MV-4-11 (cell line): ENCODE results near the gene SETDB2.

Source experiments
- DNase-seq: peaks from one replicate; lab custom pipeline; 2025; lab: John Stamatoyannopoulos, UW

Gene SETDB2

DNA sequence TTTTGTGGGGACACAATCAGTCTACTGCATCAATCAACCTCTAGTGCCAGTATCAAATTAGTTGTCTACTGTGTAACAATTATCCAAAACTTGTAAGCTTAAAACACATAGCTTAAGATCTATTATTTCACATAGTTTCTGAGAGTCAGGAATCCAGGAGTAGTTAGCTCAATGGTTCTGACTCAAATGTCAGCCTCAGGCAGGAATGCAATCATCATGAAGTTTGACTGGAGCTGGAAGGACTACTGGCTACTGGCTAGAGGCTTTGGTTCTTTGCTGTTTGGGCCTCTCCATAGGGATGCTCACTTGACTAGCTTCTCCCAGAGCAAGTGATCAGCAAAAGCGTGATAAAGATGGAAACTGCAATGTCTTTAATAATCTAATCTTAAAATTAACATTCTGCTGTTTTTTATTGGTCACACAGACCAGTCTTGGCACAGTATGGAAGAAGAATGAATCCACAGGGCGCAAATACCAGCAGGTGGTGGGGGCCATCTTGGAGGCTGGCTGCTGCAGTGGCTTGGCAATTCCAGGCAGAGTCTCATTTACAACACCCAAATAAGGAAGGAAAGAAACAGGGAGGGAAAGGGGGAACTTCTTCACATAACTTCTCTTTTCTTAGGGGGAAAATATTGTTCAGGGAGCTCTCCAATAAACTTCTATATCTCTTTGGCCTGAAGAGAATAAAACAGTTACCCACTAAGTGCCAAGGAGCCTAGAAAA, 15.9 kb upstream of the SETDB2 start:
- peak; percentile 66 for DNase-seq

DNA sequence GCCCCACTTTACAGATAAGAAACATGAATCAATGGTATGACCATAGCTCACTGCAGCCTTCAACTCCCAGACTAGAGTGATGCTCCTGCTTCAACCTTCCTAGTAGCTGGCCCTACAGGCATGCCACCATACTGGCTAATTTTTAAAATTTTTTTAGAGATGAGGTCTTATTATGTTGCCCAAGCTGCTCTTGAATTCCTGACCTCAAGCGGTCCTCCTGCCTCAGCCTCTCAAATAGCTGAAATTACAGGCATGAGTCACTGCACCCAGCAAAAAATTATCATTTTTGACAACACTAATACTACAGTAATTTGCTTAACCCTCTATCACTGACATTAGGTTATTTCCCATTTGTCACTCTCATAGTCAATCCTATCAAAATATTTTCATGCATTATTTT, 15.0 kb upstream of the SETDB2 start:
- DNase-seq, result no peak

DNA sequence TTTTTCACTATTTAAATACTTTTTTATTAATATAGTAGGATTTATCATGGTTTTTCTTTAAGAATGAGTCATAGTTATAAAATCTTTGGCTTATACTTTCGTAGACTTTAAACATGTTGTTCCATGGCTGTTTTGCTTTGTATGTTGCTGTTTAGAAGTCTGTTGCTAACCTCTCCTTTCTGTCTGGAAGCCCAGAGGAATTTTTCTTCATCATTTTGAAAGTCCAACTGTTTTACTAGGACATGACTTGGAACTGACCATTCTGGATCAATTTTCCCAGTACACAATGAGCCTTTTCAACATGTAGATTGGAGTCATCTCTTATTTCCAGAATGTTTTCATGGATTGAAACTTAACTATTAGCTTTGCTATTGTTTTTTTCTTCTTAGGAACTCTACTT, 8.1 kb upstream of the SETDB2 start:
- no peak for DNase-seq

DNA sequence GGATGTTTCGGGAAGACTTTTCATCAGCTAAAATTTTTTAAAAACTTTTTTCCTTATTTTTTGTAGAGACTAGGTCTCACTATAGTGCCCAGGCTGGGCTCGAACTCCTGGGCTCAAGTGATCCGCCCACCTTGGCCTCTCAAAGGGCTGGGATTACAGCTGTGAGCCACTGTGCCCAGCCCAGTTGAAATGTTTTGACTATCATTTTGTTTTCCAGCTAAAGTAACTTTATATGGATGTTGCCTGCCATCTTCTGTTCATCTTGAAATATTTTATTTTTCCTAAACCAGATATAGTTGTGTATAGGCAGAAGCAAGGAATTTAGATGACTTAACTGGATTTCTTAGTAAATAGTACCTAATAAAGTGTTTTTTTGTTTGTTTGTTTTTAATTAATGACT, 7.2 kb upstream of the SETDB2 start:
- peak; percentile 14 for DNase-seq

DNA sequence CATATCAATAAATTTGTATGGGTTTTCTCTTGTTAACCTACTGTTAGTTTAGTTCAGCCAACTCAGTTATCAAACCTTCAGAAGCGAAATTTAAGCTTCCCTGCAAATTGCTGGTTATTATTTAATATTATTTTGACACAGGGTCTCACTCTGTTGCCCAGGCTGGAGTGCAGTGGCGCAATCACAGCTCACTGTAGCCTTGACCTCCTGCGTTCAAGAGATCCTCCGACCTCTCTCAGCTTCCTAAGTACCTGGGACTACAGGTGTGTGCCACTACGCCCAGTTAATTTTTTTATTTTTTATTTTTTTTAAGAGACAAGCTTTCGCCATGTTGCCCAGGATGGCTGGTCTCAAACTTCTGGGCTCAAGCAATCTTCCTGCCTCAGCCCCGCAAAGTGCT, 6.4 kb upstream of the SETDB2 start:
- no peak for DNase-seq

DNA sequence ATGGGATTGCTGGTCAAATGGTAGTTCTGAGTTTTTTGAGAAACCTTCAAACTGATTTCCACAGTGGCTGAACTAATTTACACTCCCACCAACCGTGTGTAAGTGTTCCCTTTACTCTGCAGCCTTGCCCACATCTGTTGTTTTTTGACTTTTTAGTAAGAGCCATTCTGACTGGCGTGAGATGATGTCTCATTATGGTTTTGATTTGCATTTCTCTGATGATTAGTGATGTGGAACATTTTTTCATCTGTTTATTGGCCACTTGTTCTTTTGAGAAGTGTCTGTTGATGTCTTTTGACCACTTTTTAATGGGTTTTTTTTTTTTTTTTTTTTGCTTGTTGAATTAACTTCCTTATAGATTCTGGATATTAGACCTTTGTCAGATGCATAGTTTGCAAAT, 4.5 kb upstream of the SETDB2 start:
- DNase-seq, result no peak

DNA sequence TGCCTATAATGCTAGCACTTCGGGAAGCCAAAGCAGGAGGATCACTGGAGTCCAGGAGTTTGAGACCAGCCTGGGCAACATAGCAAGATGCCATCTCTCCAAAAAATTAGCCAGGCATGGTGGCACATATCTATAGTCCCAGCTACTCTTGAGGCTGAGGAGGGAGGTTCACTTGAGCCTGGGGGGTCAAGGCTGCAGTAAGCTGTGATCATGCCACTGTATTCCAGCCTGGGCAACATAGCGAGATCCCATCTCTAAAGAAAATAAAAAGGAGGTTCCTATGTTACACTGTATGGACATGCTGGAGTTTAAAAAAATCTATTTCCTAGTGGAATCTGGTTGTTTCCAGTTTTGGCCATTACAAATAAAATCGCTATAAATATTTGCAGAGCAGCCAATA, 2.8 kb upstream of the SETDB2 start:
- no peak for DNase-seq

DNA sequence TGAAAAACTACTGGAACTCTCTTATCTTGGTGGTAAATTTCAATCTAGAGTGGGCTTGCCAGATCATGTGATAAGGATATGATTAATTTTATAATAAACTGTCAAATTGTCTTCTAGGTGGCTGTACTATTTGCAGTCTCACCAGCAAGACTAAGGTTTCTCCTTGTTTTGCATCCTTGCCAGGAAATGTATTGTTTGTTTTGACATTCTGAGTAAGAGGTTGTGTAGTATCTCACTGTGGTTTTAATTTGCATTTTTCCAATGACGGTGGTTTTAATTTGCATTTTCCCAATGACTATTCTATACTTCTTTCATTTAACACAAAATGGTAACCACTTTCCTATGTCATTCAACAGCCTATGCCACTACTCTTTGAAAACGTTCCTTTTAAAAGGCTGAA, 2.2 kb upstream of the SETDB2 start:
- no peak for DNase-seq

DNA sequence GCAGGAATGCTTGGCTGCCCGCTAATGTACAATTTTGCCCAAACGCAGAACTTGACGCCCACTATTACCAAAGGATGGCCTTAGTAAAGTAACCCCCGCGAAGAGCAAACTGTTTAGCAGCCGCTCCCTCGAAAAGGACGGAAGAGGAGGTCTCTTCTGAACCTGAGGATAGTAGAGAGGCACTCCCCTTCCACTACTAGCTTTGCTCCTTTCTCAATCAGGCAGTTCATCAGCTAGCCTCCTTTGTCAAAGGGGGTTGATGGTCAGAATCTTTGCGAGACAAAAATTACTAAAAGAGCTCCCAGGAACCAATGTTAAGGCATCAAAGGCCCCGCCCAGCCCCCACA, 744 bp upstream of the SETDB2 start:
- no peak for DNase-seq

DNA sequence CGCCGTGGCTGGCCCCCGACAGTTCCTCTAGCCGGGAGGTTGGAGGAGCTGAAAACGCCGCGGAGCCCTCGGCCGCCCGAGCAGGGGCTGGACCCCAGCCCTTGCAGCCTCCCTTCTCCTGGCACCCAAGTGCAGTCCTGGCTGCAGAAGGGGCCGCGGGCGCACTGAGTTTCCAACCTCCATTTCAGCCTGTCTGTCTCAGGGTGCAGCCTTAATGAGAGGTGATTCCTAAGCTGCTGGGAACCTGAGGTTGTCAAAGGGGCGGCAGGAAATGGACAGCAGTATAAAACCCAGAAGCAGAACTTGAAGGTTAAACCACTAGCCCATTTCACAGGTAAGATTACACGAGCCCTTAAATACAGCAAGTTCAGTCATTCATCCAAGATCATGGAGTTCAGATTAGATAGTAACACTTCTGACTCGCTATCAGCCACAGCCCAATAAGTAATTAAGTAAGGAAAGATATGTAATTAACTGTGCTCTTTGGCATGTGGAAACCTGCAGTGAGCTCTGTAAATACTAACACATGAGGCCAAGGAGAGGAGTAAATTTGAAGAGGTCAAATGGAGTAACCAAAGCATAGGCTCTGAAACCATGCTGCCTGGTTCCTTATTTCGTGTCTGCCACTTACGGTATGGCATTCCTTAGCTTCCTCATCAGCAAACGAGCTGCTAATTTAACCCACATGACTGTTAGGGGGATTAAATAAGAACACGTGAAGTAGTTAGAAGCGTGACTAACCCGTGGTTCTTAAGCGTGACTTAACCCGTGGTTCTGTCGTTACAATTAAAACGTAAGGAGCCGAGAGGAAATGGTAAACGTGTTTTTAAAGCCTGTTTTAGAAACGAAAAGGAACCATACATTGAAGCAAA, 686 bp downstream of the SETDB2 start:
- DNase-seq, result peak; percentile 99

DNA sequence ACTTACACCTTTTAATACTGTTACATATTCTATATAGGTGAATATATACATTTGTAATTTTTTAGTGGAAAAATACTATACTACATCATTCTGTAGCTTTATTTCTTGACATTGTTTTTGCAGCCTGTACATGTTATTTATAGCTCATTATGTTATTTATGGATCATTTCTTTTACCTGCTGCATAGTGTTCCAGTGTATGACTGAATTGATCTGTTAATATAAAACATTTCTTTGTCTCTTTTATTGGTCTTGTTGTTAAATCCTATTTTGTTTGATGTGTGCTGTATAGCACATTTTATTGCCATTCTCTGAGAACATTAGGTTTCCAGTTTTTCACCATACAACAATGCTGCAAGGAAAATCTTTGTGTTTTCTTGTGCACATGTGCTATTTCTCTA, 2.4 kb downstream of the SETDB2 start:
- no peak for DNase-seq

DNA sequence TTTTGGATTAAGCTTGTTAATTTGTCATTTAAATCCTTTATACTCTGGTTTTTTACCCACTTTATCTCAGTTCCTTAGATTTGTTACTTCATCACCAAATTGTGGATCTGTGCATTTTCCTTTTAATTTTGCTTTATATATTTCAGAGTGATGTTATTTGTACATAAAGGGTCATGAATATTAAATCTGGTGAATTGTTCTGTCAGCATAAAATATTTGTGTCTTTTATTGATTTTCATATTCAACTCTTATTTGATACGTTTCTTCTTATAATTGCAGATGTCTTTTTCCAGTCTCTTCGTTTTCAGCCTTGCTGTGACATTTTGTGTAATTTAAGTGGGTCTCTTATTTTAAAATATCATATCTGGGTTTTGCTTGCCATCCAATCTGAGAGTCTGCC, 4.7 kb downstream of the SETDB2 start:
- no peak for DNase-seq

DNA sequence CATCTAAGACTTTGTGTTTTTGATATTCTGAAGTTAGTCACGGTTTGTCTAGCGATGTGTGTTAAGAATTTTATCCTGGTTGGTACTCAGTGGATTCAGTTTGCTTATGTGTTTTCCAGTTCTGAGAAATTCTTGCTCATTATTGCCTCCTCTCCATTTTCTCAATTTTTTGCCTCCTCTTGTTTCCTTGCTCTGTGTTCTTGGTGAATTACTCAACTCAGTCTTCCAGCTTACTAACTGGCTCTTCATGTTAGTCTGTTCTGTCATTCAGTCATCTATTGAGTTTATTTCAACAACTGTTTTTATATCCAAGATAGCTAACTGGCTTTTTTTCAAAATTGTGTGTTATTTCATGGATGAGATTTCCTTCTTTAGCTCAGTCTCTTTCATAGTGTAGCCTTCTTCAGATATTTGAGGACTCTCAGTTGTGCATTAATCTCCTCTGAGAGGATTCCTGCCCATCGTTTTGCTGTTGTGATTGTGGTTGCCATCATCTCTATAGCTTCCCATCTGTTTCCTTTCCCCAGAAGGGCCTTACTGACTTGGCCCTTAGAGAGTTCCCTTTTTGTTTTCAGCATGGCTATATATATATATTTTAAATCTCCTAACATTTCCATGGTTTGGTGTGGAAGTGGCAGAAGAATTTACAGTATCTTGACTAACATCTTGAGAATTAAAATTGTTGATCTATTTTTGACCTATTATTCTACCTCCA, 6.2 kb downstream of the SETDB2 start:
- DNase-seq, result peak; percentile 64

DNA sequence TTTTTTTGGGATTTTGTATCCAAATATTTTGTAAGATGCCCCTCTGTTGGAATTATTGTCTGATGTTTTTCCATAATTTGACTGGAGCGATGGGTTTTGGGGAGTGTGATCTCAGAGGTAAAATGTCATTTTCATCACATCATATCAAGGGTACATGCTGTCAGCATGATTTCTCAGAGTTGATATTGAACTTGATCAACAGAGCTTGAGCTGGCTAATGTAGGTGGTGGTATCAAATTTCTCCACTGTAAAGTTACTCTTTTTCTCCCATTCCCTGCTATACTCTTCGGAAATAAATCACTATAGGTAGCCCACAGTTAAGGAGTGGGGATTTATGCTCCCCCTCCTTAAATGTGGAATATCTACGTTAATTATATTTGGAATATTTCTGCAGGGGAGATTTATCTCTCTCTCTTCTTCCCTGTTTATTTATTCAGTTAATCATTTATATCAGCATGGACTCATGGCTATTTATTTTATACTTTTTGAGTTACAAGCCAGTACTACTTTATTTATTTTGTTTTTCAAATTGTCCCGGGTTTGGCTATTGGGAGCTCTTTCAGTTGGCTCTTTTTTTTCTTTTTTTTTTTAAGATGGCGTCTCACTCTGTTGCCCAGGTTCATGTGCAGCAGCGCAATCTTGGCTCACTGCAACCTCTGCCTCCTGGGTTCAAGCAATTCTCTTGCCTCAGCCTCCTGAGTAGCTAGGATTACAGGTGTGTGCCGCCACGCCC, 8.8 kb downstream of the SETDB2 start:
- DNase-seq, result no peak

DNA sequence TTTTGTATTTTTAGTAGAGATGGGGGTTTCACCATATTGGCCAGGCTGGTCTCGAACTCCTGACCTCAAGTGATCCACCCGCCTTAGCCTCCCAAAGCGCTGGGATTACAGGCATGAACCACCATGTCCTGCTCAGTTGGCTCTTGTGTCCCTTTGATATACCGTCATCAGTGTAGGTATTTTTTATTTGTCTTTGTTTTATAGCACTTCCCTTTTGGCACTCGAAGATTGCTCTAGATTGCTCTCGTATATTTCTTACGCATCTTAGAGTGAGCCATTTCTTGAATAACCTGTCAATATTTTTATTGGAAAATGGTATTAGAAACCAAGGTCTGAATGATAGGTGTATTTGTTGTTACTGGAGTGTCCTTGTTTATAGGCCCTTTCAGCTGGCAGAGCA, 9.4 kb downstream of the SETDB2 start:
- no peak for DNase-seq

DNA sequence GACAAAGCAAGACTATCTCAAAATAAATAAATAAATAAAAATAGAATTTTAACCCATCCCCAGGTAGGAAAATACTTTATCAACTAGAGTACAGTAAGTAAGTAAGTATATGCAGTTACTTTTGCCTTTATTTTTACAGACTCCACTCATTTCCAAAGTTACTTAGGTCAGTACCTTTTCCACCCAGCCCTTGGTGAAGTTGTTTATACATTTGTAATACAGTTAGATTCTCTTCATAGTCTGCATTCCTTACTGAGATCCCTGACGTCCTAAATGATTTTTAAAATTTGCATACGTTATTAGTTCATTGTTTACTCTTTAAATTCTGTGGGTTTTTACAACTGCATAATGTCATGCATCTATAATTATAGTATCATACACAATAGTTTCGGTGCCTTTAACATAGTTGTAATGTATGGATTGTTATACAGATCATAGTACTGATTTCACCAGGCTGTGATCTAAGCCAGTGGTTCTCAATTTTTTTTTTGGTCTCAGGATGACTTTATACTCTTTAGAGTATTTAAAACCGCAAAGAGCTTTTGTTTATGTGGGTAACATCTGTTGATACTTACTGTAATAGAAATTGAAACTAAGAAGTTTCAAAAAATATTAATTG, 10.4 kb downstream of the SETDB2 start:
- DNase-seq, result peak; percentile 19

DNA sequence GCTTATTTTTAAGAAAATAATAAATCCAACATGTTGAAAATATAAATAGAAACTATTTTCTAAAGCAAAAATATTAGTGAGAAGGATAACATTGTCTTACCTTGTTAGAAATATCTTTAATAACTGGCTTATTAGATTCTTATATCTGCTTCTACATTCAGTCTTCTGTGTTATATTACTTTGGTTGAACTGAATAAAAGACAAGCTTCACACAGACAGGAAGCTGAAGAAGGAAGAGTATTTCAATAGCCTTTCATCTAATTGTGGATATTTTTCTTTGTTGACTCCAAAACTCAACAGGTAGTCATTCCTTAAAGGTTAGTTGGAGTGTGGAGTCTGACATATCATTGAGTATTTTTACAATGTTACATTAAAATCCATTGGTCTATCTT, 10.9 kb downstream of the SETDB2 start:
- no peak for DNase-seq

DNA sequence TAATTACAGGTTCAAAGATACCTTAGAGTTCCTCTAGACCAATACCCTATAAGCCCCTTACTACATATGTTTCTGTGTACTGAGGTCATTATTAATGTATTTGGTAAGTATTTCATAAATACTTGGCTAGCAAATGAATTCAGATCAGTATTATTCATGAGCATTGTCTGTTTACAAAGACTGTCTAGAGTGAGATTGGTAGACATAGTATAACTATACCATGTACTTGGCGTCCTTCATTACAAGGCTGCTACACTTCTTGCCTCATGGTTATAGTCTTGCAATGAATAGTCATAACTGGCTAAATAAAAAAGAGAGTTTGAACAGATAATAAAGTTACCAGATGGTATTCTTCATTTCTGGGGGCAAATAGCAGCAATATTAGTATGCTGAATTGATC, 12.1 kb downstream of the SETDB2 start:
- DNase-seq, result no peak

DNA sequence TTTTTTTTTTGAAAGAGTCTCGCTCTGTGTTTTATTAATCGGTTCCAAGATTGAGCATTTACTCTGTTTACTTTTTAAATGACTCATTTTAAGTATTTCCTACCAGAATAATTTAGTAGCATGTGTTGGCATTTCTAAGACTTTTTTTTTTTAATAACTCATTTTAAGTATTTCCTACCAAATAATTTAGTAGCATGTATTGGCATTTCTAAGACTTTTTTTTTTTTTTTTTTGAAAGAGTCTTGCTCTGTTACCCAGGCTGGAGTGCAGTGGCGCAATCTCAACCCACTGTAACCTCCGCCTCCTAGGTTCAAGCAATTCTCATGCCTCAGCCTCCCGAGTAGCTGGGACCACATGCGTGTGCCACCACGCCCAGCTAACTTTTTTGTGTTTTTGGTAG, 13.1 kb downstream of the SETDB2 start:
- no peak for DNase-seq

DNA sequence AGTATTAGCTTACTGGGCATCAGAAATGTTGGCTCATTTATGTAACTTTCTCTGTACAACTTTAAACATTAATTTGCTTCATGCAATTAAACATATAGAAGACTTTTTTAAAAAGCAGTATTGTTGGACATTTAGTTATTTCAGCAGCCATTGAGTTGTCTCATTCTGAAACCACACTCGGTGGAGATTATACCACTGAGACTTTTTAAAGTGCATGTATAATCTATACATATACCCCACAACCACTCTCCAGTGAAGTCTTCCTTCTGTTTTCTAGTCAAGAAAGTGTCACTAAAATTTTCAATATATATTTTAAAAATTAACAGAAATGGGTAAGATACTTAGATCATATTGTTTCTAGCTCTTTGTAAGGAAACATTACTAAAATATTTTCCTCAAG, 15.5 kb downstream of the SETDB2 start:
- DNase-seq, result no peak

DNA sequence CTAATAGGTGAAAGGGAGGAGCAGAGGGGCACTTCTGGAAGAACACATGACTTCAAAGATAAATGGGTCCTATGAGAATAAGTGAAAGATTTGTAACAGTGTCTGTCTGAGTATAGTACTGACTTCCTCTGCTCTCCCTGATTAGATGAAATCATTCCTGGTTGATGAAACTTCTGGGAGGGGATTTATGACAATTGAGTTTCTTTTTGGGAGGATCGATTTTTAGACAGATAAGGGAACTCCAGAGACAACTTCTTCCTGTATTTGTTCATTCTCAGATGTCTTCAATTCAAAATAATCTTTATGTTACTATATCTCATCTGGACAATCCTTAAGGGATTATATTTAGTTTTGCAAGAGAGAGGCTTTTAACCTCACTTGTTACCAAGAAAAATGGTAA, 20.0 kb downstream of the SETDB2 start:
- no peak for DNase-seq
